GM20431 (cell line): ENCODE data around the gene RGS9BP.

Experiments
- in situ Hi-C: fragments of 300-500 bp; cut with MseI, MboI; formaldehyde crosslinking; loops from one replicate; pipeline ENCODE4 v1.15.0; 2020; ENCODE audit warnings: low sequenced_read_pairs; ENCODE audit not compliant: unreplicated experiment

Gene RGS9BP

DNA sequence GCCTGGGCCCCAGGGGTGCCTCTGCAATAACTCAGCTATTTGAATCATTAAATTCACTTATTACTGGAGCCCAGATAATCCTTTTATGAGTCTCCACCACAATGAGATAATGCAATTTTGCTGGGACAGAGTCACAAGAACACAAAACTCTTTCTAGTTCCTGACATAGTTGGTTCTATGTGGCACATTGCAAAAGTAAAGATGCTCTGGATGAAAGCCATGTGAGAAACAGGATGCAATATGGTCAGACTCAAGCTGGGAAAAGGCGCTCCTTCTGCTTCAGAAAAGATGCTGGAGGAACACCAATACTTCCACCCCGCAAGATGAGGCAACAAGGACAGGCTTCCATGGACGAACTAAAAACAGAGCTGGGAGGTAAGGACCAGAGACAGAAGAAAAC, 6.3 kb upstream of the RGS9BP start:
- in situ Hi-C loops = loop anchor here (10.0 kb wide), 1 partner anchor 65 kb away; no protein-coding TSS in a partner anchor

DNA sequence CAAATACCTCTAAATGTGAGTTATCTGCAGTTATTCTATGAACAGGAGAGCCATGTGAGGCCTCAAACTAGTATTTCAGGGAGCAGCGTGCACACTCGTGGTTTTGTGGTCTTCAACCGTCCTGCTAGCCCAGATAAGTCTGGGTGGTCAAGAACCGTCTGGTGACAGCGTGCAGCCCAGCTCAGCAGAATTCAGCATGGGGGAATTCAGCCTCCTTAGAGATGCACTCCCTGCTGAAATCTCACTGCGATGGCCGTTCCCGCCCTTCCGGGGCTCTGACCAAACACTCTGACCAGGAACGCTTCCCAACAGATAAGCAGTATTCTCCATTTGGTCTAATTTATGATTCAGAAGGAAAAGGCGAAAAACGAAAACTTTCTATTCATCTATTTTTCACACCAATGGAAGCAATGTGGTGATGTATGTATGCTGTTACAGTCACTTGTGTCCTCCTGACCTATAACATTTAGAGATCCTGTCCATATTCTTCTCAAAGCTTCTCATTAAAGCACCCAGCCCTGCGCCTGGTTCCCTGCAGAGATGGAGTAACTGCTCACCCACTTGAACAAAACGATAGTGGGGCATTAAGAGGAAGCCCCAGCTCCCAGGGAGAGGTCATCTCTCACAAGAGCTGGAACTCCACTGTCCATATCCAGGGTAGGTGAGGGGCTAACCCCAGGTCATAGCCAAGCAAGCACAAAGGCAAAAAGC, 3.6 kb upstream of the RGS9BP start:
- in situ Hi-C loops = no loop called here

DNA sequence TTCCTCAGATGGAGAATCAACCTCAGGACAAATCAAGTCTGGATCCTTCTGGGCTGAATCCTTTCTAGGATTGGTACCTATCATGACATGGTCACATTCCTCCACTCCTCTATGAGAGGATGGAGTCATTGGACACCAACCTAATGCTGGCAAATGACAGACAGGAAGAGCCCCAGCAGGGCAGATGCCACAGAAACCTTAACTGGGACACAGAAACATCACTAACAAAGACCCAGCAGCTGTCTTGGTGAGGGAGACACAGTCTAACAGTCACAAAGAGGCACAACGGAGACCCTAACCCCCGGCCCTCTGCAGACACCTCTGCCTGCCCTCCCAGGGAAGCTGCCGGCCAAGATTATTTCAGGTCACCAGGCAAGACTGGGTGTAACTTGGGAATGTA, 2.8 kb upstream of the RGS9BP start:
- in situ Hi-C loops = no loop called here

DNA sequence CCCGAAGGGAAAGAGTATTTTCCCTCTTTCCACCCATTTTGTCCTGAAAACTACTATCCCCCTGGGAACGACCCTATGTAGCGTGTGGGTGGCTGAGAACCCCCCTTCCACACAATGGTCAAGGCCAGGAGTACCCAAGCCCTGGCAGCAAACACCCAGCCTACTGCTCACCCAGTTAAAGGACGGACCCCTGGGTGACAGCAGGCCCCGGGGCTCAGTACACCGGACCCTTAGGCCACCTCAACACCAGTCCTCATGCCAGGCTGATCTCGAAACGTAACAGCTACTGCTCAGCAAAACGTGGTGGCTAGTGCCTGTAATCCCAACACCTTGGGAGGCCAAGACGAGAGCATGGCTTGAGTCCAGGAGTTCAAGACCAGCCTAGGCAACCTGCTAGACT, 2.1 kb upstream of the RGS9BP start:
- in situ Hi-C loops = no loop called here

DNA sequence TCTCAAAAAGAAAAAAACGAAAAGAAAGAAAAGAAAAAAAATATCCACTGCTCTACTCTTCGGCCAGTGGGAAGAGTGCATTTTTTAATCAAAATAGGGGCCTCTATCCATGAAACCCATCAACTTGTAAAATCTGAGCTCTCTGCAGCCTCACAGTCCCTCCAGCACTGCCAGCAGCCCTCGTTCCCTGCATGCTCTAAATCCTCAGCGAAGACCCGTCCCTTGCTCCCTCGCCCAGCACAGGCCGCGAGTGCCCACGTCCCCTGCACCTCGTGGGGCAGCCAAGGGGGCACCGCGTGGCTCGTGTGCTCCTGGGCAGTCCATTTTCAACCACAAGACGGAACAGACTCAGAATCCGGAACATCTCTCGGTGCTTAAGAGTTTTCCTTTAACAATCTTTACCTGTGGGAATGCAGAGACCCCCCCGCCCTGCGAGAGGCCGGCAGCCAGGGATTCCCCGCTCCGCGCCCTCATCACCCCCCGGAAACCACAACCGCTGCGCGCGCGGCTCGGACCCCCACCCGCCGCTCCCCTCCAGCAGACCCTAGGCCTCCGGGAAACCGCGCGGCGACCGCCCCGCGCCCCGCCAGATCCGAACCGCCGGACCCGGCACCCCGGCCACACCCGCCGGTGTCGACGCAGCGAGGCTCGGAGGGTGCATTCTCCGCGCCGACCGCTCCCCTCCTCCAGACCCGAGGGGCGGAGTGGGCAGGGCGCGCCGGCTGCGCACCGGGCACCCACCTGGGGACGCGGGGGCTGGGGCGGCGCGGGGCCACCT, 1.3 kb upstream of the RGS9BP start:
- in situ Hi-C loops = no loop called here

DNA sequence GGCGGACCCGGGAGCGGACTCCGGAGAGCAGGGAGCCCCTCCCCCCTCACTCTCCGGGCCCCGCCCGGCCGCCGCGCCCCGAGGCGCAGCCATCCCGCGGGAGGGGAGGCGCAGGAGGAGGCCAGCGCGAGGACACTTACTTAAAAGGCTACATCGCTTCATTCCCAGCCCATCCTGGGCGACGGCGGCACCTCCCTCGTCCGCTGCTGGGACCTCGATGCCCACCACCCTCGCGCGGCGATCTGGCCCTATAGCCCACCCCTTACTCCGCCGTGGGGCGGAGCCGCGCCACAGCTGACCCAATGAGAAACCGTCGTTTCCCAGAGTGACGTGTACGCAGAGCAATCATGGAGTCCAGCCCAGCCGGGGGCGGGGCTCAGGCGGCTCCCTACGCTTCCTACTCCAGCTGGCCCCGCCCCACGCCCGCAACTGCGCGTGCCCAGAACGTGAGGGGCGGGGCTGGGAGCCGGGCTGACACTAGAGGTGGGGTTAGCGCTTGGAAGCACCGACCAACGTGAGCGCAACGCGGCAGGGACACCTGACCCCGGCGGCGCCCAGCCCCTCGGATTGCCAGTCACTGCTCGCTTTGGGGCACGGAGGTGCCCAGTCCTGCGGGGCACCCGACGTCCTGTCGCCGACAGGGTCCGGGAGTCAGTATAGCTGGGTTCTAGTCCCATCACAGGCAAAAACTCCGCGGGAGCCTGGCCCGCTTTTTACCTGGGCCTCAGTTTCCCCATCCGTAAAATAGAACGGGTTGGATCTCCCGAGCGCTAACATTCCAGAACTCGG, 523 bp upstream of the RGS9BP start, which contains the start of gene ANKRD27:
TSS of gene ANKRD27 (minus strand) at position 250 of the 789 bp plus-strand sequence. CDS start 16,165 bp downstream, outside the sequence.
- in situ Hi-C loops = no loop called here

DNA sequence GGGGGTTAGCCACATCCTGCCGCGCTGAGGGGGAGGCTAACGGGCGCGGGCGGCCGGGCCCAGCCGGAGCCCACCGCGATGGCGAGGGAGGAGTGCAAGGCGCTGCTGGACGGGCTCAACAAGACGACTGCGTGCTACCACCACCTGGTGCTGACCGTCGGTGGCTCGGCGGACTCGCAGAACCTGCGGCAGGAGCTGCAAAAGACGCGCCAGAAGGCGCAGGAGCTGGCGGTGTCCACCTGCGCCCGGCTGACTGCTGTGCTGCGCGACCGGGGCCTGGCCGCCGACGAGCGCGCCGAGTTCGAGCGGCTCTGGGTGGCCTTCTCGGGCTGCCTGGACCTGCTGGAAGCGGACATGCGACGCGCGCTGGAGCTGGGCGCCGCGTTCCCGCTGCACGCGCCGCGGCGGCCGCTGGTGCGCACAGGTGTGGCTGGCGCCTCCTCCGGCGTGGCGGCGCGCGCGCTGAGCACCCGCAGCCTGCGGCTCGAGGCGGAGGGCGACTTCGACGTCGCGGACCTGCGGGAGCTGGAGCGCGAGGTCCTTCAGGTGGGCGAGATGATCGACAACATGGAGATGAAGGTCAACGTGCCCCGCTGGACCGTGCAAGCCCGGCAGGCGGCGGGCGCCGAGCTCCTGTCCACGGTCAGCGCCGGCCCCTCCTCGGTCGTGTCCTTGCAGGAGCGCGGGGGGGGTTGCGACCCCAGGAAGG, 692 bp downstream of the RGS9BP start:
- in situ Hi-C loops = no loop called here

DNA sequence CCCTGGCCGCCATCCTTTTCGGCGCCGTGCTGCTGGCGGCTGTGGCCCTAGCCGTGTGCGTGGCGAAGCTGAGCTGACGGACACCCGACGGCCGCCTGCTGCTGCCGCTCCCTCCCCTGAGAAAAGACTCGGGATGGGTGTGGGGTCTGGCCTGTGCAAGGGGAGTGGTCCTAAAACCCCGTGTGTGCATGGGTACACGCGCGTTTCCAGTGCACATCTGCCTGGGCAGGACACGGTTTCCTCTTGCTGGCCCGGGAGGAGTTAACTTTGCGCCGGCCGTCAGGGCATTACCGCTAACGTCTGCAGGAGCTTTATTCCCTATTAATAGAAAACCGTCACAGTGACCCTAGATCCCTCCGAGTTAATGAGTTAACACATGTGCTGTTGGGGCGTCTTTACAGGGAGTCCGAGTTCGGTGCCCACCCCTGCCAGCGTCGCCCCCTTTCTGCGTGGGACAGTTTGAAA, 1.3 kb downstream of the RGS9BP start:
- in situ Hi-C loops = no loop called here

DNA sequence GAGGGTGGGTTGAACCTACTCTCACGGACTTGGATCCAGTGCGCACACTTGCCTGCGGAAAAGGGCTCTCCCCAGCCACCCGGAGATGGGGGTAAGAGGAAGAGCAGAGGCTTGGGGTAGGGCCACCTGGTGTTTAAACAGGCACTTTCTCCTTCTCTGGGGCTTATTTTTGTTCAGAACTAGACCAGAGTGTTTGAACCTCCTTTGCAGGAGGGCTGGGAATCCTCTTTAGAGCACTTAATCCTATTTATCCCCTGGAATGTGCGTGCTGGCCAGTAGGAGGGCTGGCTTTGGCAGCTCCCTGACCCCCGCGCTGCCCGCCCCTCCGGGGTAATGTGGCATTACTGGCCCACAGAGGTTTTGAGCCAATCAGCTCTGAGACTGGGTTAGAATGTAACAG, 2.0 kb downstream of the RGS9BP start:
- in situ Hi-C loops = no loop called here

DNA sequence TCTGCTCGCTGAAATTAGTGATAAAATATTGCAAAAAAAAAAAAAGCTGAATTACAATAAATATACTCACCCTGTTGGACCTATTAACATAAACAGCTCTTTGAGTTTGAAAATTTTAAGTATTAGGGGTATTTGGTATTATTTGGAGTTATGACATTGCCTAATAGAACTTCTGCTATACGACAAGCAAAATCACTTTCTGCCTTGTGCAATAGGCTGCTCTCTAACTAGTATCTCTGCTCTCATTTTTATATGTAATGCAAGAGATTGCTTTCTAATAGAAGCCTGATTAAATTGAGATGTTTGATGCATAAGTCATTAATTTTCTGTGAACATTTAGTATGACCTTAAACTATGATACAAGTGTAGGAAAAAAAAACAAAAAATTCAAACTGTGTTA, 5.3 kb downstream of the RGS9BP start:
- in situ Hi-C loops = no loop called here

DNA sequence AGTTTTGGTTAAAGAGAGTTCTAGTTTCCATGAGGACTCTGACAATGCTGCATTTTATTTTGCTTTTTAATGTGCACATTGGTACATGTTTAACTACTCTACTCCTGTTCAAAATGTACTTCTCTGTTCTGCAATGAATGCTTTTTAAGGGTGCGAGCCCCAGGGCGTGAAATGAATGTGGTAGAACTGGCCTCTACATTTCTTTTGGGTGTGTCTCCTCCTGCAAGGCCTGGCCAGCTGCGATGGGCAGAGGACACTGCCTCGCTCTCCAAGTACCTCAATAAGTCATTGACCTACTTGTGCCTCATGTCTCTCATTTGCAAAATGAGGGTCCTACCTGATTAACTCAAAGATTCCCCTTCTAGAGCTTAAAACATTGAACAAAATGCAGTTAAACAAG, 6.7 kb downstream of the RGS9BP start:
- in situ Hi-C loops = no loop called here

DNA sequence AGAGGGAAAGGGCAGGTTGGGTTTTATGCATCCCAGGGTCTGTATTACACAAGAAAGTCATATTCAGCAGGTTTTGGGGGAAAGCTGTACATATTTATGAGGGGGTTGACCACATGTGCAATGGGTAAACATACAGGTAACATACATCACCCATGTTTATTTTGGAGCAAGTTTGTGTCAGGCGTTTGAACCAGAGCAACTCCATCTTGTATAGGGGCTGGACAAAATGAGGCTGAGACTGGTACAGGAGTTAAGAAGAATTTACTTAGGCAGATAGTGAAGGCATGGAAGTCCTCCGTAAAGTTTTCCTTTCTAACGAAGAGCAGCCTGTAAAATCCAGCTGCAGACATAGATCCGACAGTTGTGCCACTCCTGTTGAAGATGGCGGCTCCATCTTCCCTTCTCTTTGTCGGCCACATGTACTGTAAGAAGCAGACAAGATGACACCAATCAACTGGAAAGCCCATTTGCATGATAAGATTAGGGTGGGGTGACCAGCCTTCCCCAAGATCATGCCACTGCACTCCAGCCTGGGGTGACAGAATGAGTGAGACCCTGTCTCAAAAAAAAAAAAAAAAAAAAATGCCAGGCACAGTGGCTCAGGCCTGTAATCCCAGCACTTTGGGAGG, 11.3 kb downstream of the RGS9BP start:
- in situ Hi-C loops = no loop called here

DNA sequence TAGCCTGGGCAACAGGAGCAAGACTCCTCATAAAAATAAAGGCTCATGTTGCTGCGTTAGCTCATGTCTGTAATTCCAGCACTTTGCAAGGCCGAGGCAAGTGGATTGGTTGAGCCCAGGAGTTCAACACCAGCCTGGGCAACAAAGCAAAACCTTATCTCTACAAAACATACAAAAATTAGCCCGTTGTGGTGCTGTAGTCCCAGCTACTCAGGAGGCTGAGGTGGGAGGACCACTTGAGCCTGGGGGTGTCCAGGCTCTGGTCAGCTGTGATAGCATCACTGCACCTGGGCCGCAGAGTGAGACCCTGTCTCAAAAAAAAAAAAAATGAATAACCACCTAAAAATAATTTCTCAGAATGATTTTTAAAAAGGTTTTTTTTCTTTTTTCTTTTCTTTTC, 12.0 kb downstream of the RGS9BP start:
- in situ Hi-C loops = no loop called here

DNA sequence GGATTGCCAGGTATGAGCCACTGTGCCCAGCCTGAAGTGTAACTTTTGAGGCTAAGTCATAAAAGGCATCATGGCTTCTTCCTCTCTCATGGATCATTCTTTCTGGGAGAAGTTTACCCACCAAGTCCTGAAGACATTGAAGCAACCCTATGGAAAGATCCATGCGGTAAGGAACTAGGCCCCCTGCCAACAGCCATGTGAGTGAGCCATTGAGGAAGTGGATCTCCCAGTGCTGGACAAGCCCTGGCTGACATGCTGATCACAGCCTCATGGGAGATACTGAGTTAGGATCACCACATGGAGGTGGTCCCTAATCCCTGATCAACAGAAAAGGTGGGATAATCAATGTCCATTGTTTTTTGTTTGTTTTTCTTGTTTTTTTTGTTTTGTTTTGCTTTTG, 12.7 kb downstream of the RGS9BP start:
- in situ Hi-C loops = no loop called here

DNA sequence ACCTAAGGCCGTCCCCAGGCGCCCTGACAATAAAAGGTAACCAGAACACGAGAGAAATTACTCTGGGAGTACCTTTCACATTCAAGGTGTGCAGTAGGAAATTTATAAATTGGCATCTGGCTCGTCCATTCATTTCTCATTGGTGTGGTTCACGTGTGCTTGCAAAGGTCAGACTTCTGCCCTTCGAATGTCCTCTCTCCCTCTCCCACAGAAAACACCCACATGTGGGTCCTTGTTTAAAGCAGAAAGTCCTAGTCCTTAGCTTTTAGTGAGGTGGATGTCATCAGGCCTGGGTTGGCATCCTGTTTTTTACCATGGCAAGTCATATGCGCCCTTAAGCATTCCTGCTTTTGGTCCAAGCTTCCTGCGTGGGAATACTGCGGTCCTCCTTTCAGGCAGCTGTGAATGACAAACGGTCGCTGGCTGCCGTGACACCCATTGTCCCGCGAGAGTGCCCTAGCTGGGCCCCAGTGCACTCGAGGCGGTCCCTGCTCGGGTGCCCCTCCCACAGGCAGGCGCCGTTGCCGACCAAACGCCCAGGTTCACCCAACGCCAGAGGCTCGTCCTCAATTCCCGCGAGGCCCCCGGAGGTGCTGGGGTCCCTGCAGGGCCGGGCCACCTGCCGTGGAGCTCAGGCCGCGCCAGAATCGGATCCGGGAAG, 15.8 kb downstream of the RGS9BP start, which contains the start of gene NUDT19:
TSS of gene NUDT19 (plus strand) at position 531 of the 661 bp plus-strand sequence. CDS start 140 bp downstream, outside the sequence.
- in situ Hi-C loops = no loop called here

DNA sequence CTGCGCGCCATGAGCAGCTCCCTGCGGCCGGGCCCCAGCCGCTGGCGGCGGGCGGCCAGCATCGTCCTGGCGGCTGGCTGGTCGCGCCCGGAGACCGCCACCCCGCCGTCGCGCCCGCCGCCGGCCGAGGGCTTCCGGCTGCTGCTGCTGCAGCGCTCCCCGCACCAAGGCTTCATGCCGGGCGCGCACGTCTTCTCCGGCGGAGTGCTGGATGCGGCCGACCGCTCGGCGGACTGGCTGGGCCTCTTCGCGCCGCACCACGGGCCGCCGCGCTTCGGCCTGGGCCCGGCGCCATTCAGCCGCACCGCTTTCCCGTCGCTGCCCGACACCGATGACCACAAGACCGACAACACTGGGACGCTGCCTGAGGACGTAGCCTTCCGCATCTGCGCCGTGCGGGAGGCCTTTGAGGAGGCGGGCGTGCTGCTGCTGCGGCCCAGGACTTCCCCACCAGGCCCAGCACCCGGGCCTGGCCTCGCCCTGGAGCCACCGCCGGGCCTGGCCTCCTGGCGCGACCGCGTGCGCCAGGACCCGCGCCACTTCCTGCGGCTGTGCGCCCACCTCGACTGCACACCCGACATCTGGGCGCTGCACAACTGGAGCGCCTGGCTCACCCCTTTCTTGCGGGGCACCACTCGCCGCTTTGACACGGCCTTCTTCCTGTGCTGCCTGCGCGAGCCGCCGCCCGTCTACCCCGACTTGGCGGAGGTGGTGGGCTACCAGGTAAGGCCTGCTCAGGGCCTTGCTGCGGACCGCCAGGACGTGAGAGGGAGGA, 16.5 kb downstream of the RGS9BP start:
- in situ Hi-C loops = no loop called here

DNA sequence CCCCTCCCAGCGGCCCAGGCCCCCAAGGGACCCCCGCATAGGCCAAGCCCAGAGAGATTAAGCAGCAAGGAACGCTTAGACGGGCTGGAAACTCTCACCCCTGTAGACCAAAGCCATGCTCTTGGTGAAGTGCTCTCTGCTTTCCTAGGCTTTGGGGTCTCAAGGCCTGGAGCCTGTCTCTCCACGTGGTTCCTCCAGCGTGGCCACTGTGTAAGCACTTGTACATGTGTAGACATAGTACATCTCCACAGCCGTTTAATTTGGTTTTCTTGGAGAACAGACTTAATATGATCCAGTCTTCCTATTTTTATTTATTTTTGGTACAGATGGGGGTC, 17.0 kb downstream of the RGS9BP start:
- in situ Hi-C loops = no loop called here
